Skeletal muscle cell (primary cell): ENCODE data around the gene SH2D6.
A peak's percentile ranks its signal among the peaks of the same experiment; 100 is the strongest.
"Not testable (repeated sequence)": the region's sequence is repeated elsewhere in the genome, so short reads cannot be mapped to it uniquely, and the experiment has no call there.

Source experiments
- DNase-seq: peaks from one replicate; pipeline ENCODE4 v3.0.0-alpha.2; 2010; ENCODE audit warnings: low read depth
- H3K4me3 ChIP-seq: 2 replicates; pipeline ENCODE4 v1.5.1; 2011; ENCODE audit warnings: low read depth, mild to moderate bottlenecking, control low read depth, low read length, moderate library complexity

Gene SH2D6

GRCh38 chr2:85455552-85456090, 37.1 kb downstream of the SH2D6 start:
- DNase-seq, result no peak
- H3K4me3 ChIP-seq, result no peak overlapping the region

DNA sequence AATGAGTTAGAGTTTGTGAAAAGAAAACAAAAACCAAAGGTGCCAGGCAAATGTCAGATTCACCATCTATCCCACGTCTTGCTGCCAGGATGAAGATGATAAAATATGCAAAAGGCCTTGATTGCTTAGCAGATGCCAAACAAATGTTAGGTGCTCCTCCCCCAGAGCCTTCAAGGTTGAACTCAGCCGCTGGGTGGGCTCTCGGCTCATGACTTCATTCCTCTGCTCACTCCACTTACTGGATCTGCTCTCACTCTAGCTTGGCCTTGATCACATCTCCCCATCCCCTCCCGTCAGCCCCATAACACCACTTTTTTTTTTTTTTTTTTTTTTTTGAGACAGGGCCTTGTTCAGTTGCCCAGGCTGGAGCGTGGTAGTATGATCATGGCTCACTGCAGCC, 38.5 kb downstream of the SH2D6 start:
- DNase-seq, result no peak
- no peak overlapping the region for H3K4me3 ChIP-seq

DNA sequence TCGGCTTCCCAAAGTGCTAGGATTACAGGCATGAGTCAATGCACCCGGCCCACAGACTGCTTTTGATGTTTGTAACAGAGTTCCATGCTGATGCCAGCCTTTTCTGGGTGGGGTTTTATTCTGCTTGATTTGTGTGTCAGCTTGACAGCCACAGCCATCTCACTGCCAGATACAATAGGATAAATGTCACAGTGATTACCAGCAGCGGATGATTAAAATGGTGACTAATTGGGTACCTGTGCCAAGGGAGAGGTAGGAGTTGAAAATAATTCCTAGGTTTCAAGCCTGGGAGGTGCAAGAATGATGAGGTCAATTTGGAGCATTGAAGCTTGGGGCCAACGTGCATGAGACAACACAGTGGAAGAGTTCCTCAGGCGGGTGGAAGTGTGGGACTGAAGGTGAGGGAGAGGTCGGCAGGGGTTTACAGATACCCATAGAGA, 39.4 kb downstream of the SH2D6 start:
- no peak overlapping the region for H3K4me3 ChIP-seq
- no peak for DNase-seq

- DNase-seq, result no peak
- H3K4me3 ChIP-seq, result no peak overlapping the region
Observed at GRCh38 chr2:85458601-85459563, 40.4 kb downstream of the SH2D6 start.

GRCh38 chr2:85459771-85460170, 41.3 kb downstream of the SH2D6 start:
- no peak for DNase-seq
- no peak overlapping the region for H3K4me3 ChIP-seq

DNA sequence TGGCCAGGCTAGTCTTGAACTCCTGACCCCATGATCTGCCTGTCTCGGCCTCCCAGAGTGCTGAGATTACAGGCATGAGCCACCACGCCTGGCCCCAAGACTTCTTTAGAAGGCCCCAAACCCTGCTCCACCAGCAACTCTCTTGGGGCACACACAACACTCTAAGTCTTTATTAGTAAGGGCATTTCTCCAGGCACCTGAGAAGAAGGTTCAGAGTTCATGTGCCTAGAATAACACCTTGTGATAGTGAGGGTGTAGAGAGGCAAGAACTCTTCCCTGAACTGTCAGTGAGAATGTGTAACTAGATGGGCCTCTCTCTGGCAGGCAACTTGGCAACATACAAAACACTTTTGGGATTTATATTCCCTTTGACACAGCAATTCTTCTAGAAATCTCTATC, 43.8 kb downstream of the SH2D6 start:
- H3K4me3 ChIP-seq, result no peak overlapping the region
- DNase-seq, result no peak

DNA sequence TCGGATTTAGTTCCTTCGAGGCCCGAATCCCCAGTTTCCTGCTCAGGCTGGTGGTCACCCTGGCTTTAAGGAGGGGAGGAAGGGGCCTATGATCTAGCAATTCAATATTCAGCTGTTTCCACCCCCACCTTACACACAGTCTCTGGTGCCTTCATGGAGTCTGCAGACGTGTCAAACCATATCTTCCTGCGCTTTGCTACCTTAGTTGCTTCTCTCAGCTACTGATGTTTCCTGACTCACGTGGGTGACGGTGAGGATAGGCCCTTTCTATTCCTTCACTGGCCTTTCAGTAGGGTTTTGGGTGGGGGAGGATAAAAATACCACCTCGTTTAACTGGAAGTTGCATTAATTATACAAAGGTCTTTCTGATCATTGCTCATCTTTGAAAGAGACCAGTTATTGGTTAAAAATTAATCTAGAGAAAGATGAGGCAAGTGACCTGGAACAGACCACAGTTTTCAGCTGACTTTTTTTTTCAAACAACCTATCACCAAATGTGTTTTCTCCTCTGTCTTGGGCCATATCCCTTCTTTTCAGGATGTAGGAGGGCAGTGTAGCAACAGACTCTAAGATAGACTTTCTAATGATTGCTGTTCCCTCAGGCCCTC, 49.7 kb downstream of the SH2D6 start:
- no peak overlapping the region for H3K4me3 ChIP-seq
- no peak for DNase-seq

GRCh38 chr2:85468704-85469349, 50.3 kb downstream of the SH2D6 start:
- peak; percentile 20 for DNase-seq
- H3K4me3 ChIP-seq, result no peak overlapping the region

- H3K4me3 ChIP-seq, result no peak overlapping the region
- DNase-seq, result no peak
Observed at GRCh38 chr2:85470850-85471800, 52.6 kb downstream of the SH2D6 start.

GRCh38 chr2:85472261-85472660, 53.7 kb downstream of the SH2D6 start:
- no peak overlapping the region for H3K4me3 ChIP-seq
- no peak for DNase-seq

GRCh38 chr2:85475799-85476490, 57.4 kb downstream of the SH2D6 start:
- no peak for DNase-seq

DNA sequence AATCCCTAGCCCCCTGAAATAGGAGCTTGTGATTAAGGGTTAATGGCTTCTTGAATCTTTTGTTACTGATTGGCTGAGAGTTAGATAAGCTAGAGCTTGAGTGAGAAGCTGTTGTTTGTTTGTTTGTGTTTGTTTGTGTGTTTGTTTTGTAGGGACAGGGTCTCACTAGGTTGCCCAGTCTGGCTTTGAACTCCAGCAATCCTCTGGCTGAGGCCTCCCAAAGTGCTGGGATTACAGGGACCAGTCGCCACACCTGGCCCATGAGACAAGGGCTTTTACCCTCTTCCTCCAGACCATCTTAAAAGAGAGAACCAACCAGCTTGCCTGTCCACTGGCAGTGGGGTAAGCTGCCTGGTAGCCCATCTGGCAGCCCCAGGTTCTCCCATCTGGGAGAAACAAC, 58.1 kb downstream of the SH2D6 start:
- no peak for DNase-seq
- H3K4me3 ChIP-seq, result no peak overlapping the region

More at GRCh38 chr2:85475799-85476490, 57.4 kb downstream of the SH2D6 start:
- H3K4me3 ChIP-seq, result no peak overlapping the region

DNA sequence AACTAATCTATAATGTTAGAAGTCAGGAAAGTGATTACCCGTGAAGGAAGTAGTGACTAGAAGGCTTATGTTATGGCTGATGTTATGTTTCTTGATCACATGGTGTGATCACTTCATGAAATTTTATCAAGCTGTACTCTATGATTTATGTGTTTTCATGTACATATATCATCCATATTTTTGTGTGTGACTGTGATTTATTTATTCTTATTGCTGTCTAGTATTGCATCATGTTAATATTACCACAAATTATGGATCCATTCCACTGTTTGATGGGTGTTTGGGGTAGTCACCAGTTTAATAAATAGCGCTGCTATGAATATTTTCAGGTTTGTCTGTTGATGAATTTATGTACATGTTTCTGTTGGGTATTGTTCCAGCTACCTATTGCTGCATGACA, 59.4 kb downstream of the SH2D6 start:
- DNase-seq, result no peak
- H3K4me3 ChIP-seq, result no peak overlapping the region

DNA sequence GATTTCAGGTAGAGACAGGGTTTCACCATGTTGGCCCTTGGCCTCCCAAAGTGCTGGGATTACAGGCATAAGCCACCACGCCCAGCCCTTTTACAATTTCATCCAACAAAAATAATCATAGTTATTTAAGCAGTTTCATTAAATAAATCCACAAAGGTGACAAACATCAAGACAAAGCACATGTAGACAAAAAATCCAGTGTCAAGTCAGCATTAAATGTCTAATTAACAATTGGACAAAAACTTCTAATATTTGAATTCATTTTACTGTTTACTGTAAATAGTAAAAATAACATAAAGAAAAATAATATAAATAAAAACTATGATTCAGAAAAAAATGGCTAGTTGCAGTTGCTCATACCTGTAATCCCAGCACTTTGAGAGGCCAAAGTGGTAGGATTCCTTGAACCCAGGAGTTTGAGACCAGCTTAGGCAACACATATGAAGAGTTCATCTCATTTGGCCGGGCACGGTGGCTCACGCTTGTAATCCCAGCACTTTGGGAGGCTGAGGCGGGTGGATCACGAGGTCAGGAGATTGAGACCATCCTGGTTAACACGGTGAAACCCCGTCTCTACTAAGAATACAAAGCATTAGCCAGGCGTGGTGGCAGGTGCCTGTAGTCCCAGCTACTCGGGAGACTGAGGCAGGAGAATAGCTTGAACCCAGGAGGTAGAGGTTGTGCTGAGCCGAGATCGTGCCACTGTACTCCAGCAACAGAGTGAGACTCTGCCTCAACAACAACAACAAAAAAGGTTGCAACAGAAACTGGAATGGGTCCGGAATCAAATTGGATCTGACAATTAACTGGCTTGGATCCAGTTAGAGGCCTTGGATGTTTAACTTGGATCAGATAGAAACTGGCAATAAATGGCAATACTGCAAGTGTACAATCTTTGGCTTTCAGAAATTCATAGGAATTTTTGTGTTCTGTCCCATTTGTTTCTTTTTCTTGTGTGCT, 63.6 kb downstream of the SH2D6 start:
- DNase-seq, result no peak
- no peak overlapping the region for H3K4me3 ChIP-seq

DNA sequence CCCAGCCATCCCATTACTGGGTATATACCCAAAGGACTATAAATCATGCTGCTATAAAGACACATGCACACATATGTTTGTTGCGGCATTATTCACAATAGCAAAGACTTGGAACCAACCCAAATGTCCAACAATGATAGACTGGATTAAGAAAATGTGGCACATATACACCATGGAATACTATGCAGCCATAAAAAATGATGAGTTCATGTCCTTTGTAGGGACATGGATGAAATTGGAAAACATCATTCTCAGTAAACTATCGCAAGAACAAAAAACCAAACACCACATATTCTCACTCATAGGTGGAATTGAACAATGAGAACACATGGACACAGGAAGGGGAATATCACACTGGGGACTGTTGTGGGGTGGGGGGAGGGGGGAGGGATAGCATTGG, 66.1 kb downstream of the SH2D6 start:
- not testable (repeated sequence) for H3K4me3 ChIP-seq, DNase-seq

- no peak for DNase-seq
- H3K4me3 ChIP-seq, result no peak overlapping the region
Observed at GRCh38 chr2:85485815-85486214, 67.3 kb downstream of the SH2D6 start.
